HepG2 (cell line): Measurements from ENCODE around the gene OR8B4.

Experiments
- BORCS8-MEF2B ChIP-seq: sonication (generic); formaldehyde crosslinking; IDR thresholded peaks from 2 replicates; pipeline ENCODE4 v1.8.0; 2022; ENCODE audit warnings: mild to moderate bottlenecking, missing genetic modification reagents
- CBFB ChIP-seq: sonication (generic); formaldehyde crosslinking; IDR thresholded peaks from 2 replicates; pipeline ENCODE4 v1.4.0; 2020; ENCODE audit warnings: missing genetic modification reagents
- IRF2 ChIP-seq: IDR thresholded peaks from 2 replicates; pipeline ENCODE4 v1.6.1; 2018; ENCODE audit warnings: missing genetic modification reagents, missing compliant biosample characterization
- MYC ChIP-seq: sonication (generic); formaldehyde crosslinking; IDR thresholded peaks from 2 replicates; pipeline ENCODE4 v1.9.0; 2021; ENCODE audit warnings: missing genetic modification reagents, borderline replicate concordance
- PHF20 ChIP-seq: sonication (generic); formaldehyde crosslinking; IDR thresholded peaks from 2 replicates; pipeline ENCODE4 v1.5.0; 2020; ENCODE audit warnings: mild to moderate bottlenecking, missing genetic modification reagents
- POLR2A ChIP-seq, 2 experiments: IDR thresholded peaks; 2 replicates each; pipeline ENCODE4 v1.6.1; 2011; ENCODE audit warnings: low read depth in 2 of 2, low read length in 2 of 2, mild to moderate bottlenecking in 1 of 2, moderate library complexity in 1 of 2; ENCODE audit not compliant: insufficient read depth in 1 of 2
- POLR2AphosphoS5 ChIP-seq: IDR thresholded peaks from 2 replicates; pipeline ENCODE4 v1.6.1; 2012; ENCODE audit warnings: low read depth, low read length
- YY1 ChIP-seq: IDR thresholded peaks from 2 replicates; pipeline ENCODE4 v1.6.1; 2011; ENCODE audit warnings: low read length, low read depth, moderate library complexity, mild to moderate bottlenecking; ENCODE audit not compliant: insufficient read depth, insufficient replicate concordance
- TF ChIP-seq, protein P1 (sequence below): sonication (generic); formaldehyde crosslinking; IDR thresholded peaks from 2 replicates; pipeline ENCODE4 v1.5.0; 2020; ENCODE audit warnings: mild to moderate bottlenecking, missing genetic modification reagents, moderate library complexity
- TF ChIP-seq, protein P2 (sequence below): IDR thresholded peaks from 2 replicates; pipeline ENCODE4 v1.6.1; 2012; ENCODE audit warnings: inconsistent platforms
- TF ChIP-seq, protein P3 (sequence below): sonication (generic); formaldehyde crosslinking; conservative IDR thresholded peaks from 2 replicates; pipeline ENCODE4 v1.8.0; 2022; ENCODE audit warnings: low read depth, missing genetic modification reagents
- TF ChIP-seq, protein P4 (sequence below): fragments of 450-650 bp; IDR thresholded peaks from 2 replicates; pipeline ENCODE4 v1.6.1; 2016
- TF ChIP-seq, protein P5 (sequence below): sonication (generic); formaldehyde crosslinking; IDR thresholded peaks from 2 replicates; pipeline ENCODE4 v1.4.0; 2020; ENCODE audit warnings: missing genetic modification reagents
- TF ChIP-seq, protein P6 (sequence below): IDR thresholded peaks from 2 replicates; pipeline ENCODE4 v1.6.1; 2018; ENCODE audit warnings: missing genetic modification reagents, mild to moderate bottlenecking, missing compliant biosample characterization

DNA sequence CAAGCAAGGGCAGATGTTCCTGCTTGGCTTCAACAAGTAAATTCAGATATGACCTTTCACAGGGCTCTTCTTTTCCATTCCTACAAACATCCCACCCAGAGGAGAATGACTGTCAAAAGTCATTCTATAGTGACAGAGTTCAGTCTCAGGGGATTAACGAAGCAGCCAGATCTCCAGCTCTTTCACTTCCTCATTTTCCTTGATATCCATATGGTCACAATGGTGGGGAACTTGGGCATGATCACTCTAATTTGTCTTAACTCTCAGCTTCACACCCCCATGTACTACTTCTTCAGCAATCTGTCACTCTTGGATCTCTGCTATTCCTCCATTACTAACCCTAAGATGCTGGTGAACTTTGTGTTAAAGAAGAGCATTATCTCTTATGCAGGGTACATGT is 35.8 kb upstream of the OR8B4 start:
- TF ChIP-seq, protein P1, sequence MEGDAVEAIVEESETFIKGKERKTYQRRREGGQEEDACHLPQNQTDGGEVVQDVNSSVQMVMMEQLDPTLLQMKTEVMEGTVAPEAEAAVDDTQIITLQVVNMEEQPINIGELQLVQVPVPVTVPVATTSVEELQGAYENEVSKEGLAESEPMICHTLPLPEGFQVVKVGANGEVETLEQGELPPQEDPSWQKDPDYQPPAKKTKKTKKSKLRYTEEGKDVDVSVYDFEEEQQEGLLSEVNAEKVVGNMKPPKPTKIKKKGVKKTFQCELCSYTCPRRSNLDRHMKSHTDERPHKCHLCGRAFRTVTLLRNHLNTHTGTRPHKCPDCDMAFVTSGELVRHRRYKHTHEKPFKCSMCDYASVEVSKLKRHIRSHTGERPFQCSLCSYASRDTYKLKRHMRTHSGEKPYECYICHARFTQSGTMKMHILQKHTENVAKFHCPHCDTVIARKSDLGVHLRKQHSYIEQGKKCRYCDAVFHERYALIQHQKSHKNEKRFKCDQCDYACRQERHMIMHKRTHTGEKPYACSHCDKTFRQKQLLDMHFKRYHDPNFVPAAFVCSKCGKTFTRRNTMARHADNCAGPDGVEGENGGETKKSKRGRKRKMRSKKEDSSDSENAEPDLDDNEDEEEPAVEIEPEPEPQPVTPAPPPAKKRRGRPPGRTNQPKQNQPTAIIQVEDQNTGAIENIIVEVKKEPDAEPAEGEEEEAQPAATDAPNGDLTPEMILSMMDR (CRISPR knock-in tag): no peak
- TF ChIP-seq POLR2A (IDR thresholded peaks at IDR 0.05; ENCODE audit: insufficient read depth in 1 of 2, low read depth in 2 of 2, low read length in 2 of 2): no peak
- TF ChIP-seq YY1: no peak
- TF ChIP-seq, protein P2, sequence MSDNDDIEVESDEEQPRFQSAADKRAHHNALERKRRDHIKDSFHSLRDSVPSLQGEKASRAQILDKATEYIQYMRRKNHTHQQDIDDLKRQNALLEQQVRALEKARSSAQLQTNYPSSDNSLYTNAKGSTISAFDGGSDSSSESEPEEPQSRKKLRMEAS: no peak
- TF ChIP-seq IRF2: no peak
- TF ChIP-seq PHF20 (CRISPR knock-in tag): no peak
- no peak for TF ChIP-seq MYC (CRISPR knock-in tag)
- no peak for TF ChIP-seq CBFB
- TF ChIP-seq, protein P3, sequence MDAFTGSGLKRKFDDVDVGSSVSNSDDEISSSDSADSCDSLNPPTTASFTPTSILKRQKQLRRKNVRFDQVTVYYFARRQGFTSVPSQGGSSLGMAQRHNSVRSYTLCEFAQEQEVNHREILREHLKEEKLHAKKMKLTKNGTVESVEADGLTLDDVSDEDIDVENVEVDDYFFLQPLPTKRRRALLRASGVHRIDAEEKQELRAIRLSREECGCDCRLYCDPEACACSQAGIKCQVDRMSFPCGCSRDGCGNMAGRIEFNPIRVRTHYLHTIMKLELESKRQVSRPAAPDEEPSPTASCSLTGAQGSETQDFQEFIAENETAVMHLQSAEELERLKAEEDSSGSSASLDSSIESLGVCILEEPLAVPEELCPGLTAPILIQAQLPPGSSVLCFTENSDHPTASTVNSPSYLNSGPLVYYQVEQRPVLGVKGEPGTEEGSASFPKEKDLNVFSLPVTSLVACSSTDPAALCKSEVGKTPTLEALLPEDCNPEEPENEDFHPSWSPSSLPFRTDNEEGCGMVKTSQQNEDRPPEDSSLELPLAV (CRISPR knock-in tag): no peak
- TF ChIP-seq POLR2AphosphoS5: no peak
- TF ChIP-seq, protein P4, sequence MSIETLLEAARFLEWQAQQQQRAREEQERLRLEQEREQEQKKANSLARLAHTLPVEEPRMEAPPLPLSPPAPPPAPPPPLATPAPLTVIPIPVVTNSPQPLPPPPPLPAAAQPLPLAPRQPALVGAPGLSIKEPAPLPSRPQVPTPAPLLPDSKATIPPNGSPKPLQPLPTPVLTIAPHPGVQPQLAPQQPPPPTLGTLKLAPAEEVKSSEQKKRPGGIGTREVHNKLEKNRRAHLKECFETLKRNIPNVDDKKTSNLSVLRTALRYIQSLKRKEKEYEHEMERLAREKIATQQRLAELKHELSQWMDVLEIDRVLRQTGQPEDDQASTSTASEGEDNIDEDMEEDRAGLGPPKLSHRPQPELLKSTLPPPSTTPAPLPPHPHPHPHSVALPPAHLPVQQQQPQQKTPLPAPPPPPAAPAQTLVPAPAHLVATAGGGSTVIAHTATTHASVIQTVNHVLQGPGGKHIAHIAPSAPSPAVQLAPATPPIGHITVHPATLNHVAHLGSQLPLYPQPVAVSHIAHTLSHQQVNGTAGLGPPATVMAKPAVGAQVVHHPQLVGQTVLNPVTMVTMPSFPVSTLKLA: no peak
- TF ChIP-seq BORCS8-MEF2B: no peak
- TF ChIP-seq, protein P5, sequence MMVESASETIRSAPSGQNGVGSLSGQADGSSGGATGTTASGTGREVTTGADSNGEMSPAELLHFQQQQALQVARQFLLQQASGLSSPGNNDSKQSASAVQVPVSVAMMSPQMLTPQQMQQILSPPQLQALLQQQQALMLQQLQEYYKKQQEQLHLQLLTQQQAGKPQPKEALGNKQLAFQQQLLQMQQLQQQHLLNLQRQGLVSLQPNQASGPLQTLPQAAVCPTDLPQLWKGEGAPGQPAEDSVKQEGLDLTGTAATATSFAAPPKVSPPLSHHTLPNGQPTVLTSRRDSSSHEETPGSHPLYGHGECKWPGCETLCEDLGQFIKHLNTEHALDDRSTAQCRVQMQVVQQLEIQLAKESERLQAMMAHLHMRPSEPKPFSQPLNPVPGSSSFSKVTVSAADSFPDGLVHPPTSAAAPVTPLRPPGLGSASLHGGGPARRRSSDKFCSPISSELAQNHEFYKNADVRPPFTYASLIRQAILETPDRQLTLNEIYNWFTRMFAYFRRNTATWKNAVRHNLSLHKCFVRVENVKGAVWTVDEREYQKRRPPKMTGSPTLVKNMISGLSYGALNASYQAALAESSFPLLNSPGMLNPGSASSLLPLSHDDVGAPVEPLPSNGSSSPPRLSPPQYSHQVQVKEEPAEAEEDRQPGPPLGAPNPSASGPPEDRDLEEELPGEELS (CRISPR knock-in tag): no peak
- TF ChIP-seq, protein P6, sequence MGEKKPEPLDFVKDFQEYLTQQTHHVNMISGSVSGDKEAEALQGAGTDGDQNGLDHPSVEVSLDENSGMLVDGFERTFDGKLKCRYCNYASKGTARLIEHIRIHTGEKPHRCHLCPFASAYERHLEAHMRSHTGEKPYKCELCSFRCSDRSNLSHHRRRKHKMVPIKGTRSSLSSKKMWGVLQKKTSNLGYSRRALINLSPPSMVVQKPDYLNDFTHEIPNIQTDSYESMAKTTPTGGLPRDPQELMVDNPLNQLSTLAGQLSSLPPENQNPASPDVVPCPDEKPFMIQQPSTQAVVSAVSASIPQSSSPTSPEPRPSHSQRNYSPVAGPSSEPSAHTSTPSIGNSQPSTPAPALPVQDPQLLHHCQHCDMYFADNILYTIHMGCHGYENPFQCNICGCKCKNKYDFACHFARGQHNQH (CRISPR knock-in tag): no peak
